ENCODE measurements around the gene KIF12. TPM values are rescaled to one million over a fixed set of nuclear protein-coding genes. Genes with fewer than 3 reads are reported as not detected.
"Not testable (repeated sequence)": the region's sequence is repeated elsewhere in the genome, so short reads cannot be mapped to it uniquely, and the experiment has no call there.

KIF12 gene
- total and polyA plus RNA-seq, 4 donors, result 0.47 to 6.7 (median 4.8) TPM

GRCh38 chr9:114046237-114046755 lies 52.8 kb downstream of the KIF12 start:
- H3K4me3 ChIP-seq, result no peak overlapping the region
- no peaks in the 10 kb centered on the region for H3K4me1 ChIP-seq (ENCODE audit: control insufficient read depth in 5 of 5, insufficient read depth in 5 of 5, low read length in 5 of 5)
- no peak overlapping the region for H3K9ac ChIP-seq (ENCODE audit: insufficient read depth in 1 of 2, low read length in 2 of 2)
- H3K27ac ChIP-seq (ENCODE audit: low read depth in 1 of 2, low read length in 1 of 2), result no peak overlapping the region
- H3K27me3 ChIP-seq (ENCODE audit: control insufficient read depth in 3 of 3, insufficient read depth in 3 of 3, low read length in 2 of 3), result no peaks in the 10 kb centered on the region
- 94 to 96% methylated on average over 4 of the region's 4 CpGs for WGBS, 2 donors
- ATAC-seq (ENCODE audit: insufficient read depth, low FRiP score), result no peak
- no peak for DNase-seq
- no peak for TF ChIP-seq CTCF (IDR thresholded peaks at IDR 0.05; ENCODE audit: control extremely low read depth, extremely low read depth)
- peaks cover 3 to 43% (median 32%) of the 10 kb centered on the region in 4 donors for H3K36me3 ChIP-seq (ENCODE audit: control insufficient read depth in 4 of 4, insufficient read depth in 4 of 4, low read length in 4 of 4)
- H3K9me3 ChIP-seq (ENCODE audit: control insufficient read depth in 4 of 4, insufficient read depth in 3 of 4, low read length in 3 of 4), result no peaks in the 10 kb centered on the region

GRCh38 chr9:114043660-114044059 lies 55.4 kb downstream of the KIF12 start:
- H3K9me3 ChIP-seq (ENCODE audit: control insufficient read depth in 4 of 4, insufficient read depth in 3 of 4, low read length in 3 of 4); H3K9ac ChIP-seq (ENCODE audit: insufficient read depth in 1 of 2, low read length in 2 of 2); H3K27me3 ChIP-seq (ENCODE audit: control insufficient read depth in 3 of 3, insufficient read depth in 3 of 3, low read length in 2 of 3); DNase-seq; ATAC-seq (ENCODE audit: insufficient read depth, low FRiP score); H3K4me3 ChIP-seq; H3K27ac ChIP-seq (ENCODE audit: low read depth in 1 of 2, low read length in 1 of 2); H3K4me1 ChIP-seq (ENCODE audit: control insufficient read depth in 5 of 5, insufficient read depth in 5 of 5, low read length in 5 of 5): not testable (repeated sequence)
- H3K36me3 ChIP-seq (ENCODE audit: control insufficient read depth in 4 of 4, insufficient read depth in 4 of 4, low read length in 4 of 4), result peaks cover 3 to 37% (median 16%) of the 10 kb centered on the region in 4 donors

Other genes starting within 250 kb of the KIF12 start
- 10 to 100 TPM in 1 of 2 donors, 1 to 10 TPM in 1; 9.4 to 16.3 TPM for gene ZNF618, start 223.0 kb downstream of the KIF12 start, total RNA-seq
- 1 to 10 TPM; 1.6 to 2.6 TPM for gene ZNF618, start 223.0 kb downstream of the KIF12 start, polyA plus RNA-seq
- gene AMBP, start 21.0 kb downstream of the KIF12 start, total RNA-seq, result 1 to 10 TPM; 1.2 to 3.7 TPM
- 1 to 10 TPM in 1 of 2 donors, under 1 TPM in 1; 0.47 to 2.0 TPM for gene AMBP, start 21.0 kb downstream of the KIF12 start, polyA plus RNA-seq
- gene COL27A1, start 56.2 kb upstream of the KIF12 start, total RNA-seq, result 10 to 100 TPM; 18.4 to 25.6 TPM
- gene COL27A1, start 56.2 kb upstream of the KIF12 start, polyA plus RNA-seq, result 10 to 100 TPM; 10.9 to 16.3 TPM
- gene ORM1, start 223.8 kb upstream of the KIF12 start, total RNA-seq, result 10 to 100 TPM; 22.4 to 89.6 TPM
- gene ORM1, start 223.8 kb upstream of the KIF12 start, polyA plus RNA-seq, result 1,000 to 10,000 TPM in 1 of 2 donors, 100 to 1,000 TPM in 1; 278 to 1,249 TPM
- 10 to 100 TPM in 1 of 2 donors, under 1 TPM in 1; 0.77 to 24.9 TPM for gene ORM2, start 230.6 kb upstream of the KIF12 start, total RNA-seq
- 100 to 1,000 TPM in 1 of 2 donors, 10 to 100 TPM in 1; 70.2 to 215 TPM for gene ORM2, start 230.6 kb upstream of the KIF12 start, polyA plus RNA-seq